Panc1 (cell line): ENCODE data around the gene MED25. TPM values are rescaled to one million over a fixed set of nuclear protein-coding genes. Genes with fewer than 3 reads are reported as not detected.

Experiments
- ATAC-seq: fragments of 200-7000 bp; cut with Tn5 transposase; 2 replicates; pipeline ENCODE4 v1.9.1; 2020; ENCODE audit warnings: mild to moderate bottlenecking, moderate library complexity
- BruUV-seq: library from RNA; stranded (reverse); fragments of 400-500 nt; replicated peaks from 2 replicates; lab custom pipeline; 2021; lab: Mats Ljungman, UMichigan
- CTCF ChIA-PET: fragments of 300-600 bp; sonication (Branson Sonifier 250); formaldehyde crosslinking; loops from one replicate; lab custom pipeline; 2022; ENCODE audit warnings: antibody characterized with exemption; lab: Charles Lee
- POLR2A ChIA-PET: fragments of 300-600 bp; sonication (Branson Sonifier 250); formaldehyde crosslinking; loops from one replicate; lab custom pipeline; 2022; ENCODE audit warnings: antibody characterized with exemption; lab: Charles Lee
- DNase-seq: peaks from one replicate; pipeline ENCODE4 v3.0.0-alpha.2; 2010; ENCODE audit warnings: low read depth, low spot score
- H3K27ac ChIP-seq: 2 replicates; pipeline ENCODE4 v1.5.1; 2011; ENCODE audit warnings: mild to moderate bottlenecking, low read length, inconsistent platforms
- H3K27me3 ChIP-seq: fragments of 200-500 bp; sonication (Bioruptor generic); 2 replicates; pipeline ENCODE4 v1.6.0; 2014; ENCODE audit warnings: low read length, inconsistent platforms; ENCODE audit not compliant: control insufficient read depth, insufficient read depth
- H3K36me3 ChIP-seq: fragments of 200-500 bp; sonication (Bioruptor generic); 2 replicates; pipeline ENCODE4 v1.5.1; 2014; ENCODE audit warnings: inconsistent platforms, mild to moderate bottlenecking, low read length, moderate library complexity; ENCODE audit not compliant: control insufficient read depth, insufficient read depth
- H3K4me1 ChIP-seq: 2 replicates; pipeline ENCODE4 v1.5.1; 2011; ENCODE audit warnings: inconsistent platforms, mild to moderate bottlenecking, low read length, moderate library complexity; ENCODE audit not compliant: control insufficient read depth, insufficient read depth
- H3K4me3 ChIP-seq, 2 experiments: 2 replicates each; pipeline ENCODE4 v1.5.1; 2011 to 2012; ENCODE audit warnings: low read depth in 2 of 2, low read length in 2 of 2, mild to moderate bottlenecking in 2 of 2, inconsistent platforms in 1 of 2, moderate library complexity in 1 of 2
- H3K9me3 ChIP-seq: fragments of 200-500 bp; sonication (Bioruptor generic); 2 replicates; pipeline ENCODE4 v1.5.1; 2014; ENCODE audit warnings: low read depth, mild to moderate bottlenecking, inconsistent platforms, low read length, moderate library complexity; ENCODE audit not compliant: control insufficient read depth, insufficient read depth
- CTCF ChIP-seq: fragments of 450-650 bp; IDR thresholded peaks from 2 replicates; pipeline ENCODE4 v1.5.1; 2017; ENCODE audit warnings: mild to moderate bottlenecking
- POLR2AphosphoS5 ChIP-seq: IDR thresholded peaks from 2 replicates; pipeline ENCODE4 v1.6.1; 2012; ENCODE audit warnings: mild to moderate bottlenecking, low read depth, low read length, moderate library complexity
- REST ChIP-seq, 2 experiments: IDR thresholded peaks; 2 replicates each; pipeline ENCODE4 v1.6.1; 2011 to 2012; ENCODE audit warnings: low read depth in 2 of 2, control low read depth in 1 of 2, low read length in 1 of 2, mild to moderate bottlenecking in 1 of 2, moderate library complexity in 1 of 2; ENCODE audit not compliant: insufficient read depth in 1 of 2
- SIN3A ChIP-seq: IDR thresholded peaks from 2 replicates; pipeline ENCODE4 v1.6.1; 2012; ENCODE audit warnings: low read depth, mild to moderate bottlenecking, low read length, moderate library complexity, borderline replicate concordance; ENCODE audit not compliant: insufficient read depth
- TCF7L2 ChIP-seq: IDR thresholded peaks from 2 replicates; pipeline ENCODE4 v1.6.1; 2011; ENCODE audit warnings: mild to moderate bottlenecking, low read depth, low read length, inconsistent platforms
- in situ Hi-C: cut with HindIII; loops from 2 replicates; pipeline ENCODE4 v1.10.0; 2016; ENCODE audit warnings: low sequenced_read_pairs, low pct_unique_long_range_greater_than_20kb
- intact Hi-C: fragments of 100-400 bp; cut with micrococcal nuclease; formaldehyde crosslinking; loops from one replicate; pipeline ENCODE4 v1.10.0; 2022; ENCODE audit not compliant: unreplicated experiment
- total RNA-seq: library from RNA; stranded (reverse); gene quantifications from one replicate; pipeline ENCODE4 v1.2.1, GENCODE V29; 2021; ENCODE audit not compliant: unreplicated experiment

The MED25 gene
- total RNA-seq, 1 experiment from 2014 or later = 52.4 TPM

GRCh38 chr19:49855676-49856573 lies 37.8 kb downstream of the MED25 start:
- CTCF ChIA-PET = no interaction called here
- POLR2A ChIA-PET = no interaction called here
- intact Hi-C loops (no loop called here), in situ Hi-C loops (no loop called here)
- TF ChIP-seq REST (IDR thresholded peaks at IDR 0.05; ENCODE audit: insufficient read depth in 1 of 2, low read depth in 2 of 2, low read length in 1 of 2) (no peak), POLR2AphosphoS5 (peak; percentile 17; the same call in 1 of the 2 replicates), SIN3A (peak; percentile 34)
- DNase-seq (no peak), ATAC-seq (0 out of 2 replicates have a peak, but pooled peaks have one; percentile 2)
- Histone ChIP-seq H3K36me3 (no peaks in the 10 kb centered on the region), H3K4me1 (peaks cover 40% of the 10 kb centered on the region), H3K27me3 (no peaks in the 10 kb centered on the region), H3K9me3 (no peaks in the 10 kb centered on the region), H3K4me3 (no peak overlapping the region), H3K27ac (peak overlapping the region; percentile 39; the same call in 1 of the 2 replicates)
- BruUV-seq = TSS peak; percentile 54

- H3K27me3 ChIP-seq = no peaks in the 10 kb centered on the region
- ATAC-seq (no peak), DNase-seq (no peak)
- intact Hi-C loops (no loop called here), in situ Hi-C loops (no loop called here)
- no peak overlapping the region for H3K4me3 ChIP-seq
- ChIA-PET POLR2A (no interaction called here), CTCF (no interaction called here)
- H3K4me1 ChIP-seq = peaks cover 43% of the 10 kb centered on the region
- BruUV-seq = no TSS peak
- no peaks in the 10 kb centered on the region for H3K9me3 ChIP-seq
- TF ChIP-seq REST (IDR thresholded peaks at IDR 0.05; ENCODE audit: insufficient read depth in 1 of 2, low read depth in 2 of 2, low read length in 1 of 2) = no peak
- TF ChIP-seq CTCF = no peak
- TF ChIP-seq SIN3A = no peak
- no peak for TF ChIP-seq POLR2AphosphoS5
- no peak for TF ChIP-seq TCF7L2
- H3K27ac ChIP-seq = no peak overlapping the region
- no peaks in the 10 kb centered on the region for H3K36me3 ChIP-seq
Measured at GRCh38 chr19:49856574-49857021, 38.5 kb downstream of the MED25 start.
